Stimulated activated CD8-positive, alpha-beta memory T cell treated with anti-CD3 and anti-CD28 coated beads, Interleukin-7, amount 100 ng/mL, for 4 hours (primary cell): ENCODE data around the gene ACOX2.

Experiments
- DNase-seq, 2 donors: peaks; one replicate each; pipeline ENCODE4 v3.0.0-alpha.2; 2020; ENCODE audit warnings: low read depth in 2 of 2

ACOX2 gene

GRCh38 chr3:58566398-58567250 lies 29.6 kb upstream of the ACOX2 start:
- DNase-seq = no peak

- DNase-seq = no peak
These were observed 28.8 kb upstream of the ACOX2 start for GRCh38 chr3:58565621-58566397.

- DNase-seq = no peak
These were observed 27.6 kb upstream of the ACOX2 start for GRCh38 chr3:58564456-58565160.

- no peak for DNase-seq
These were observed 27.1 kb upstream of the ACOX2 start for GRCh38 chr3:58564054-58564453.

GRCh38 chr3:58563386-58564035 lies 26.5 kb upstream of the ACOX2 start:
- DNase-seq = no peak

- no peak for DNase-seq
These were observed 25.5 kb upstream of the ACOX2 start for GRCh38 chr3:58562498-58562897.

GRCh38 chr3:58560771-58561311 lies 23.9 kb upstream of the ACOX2 start:
- no peak for DNase-seq

GRCh38 chr3:58559586-58559985 lies 22.6 kb upstream of the ACOX2 start:
- no peak for DNase-seq

- DNase-seq = no peak
These were observed 20.5 kb upstream of the ACOX2 start for GRCh38 chr3:58557491-58557890.

GRCh38 chr3:58556761-58557221 lies 19.8 kb upstream of the ACOX2 start:
- no peak for DNase-seq

GRCh38 chr3:58556001-58556400 lies 19.0 kb upstream of the ACOX2 start:
- no peak for DNase-seq

GRCh38 chr3:58555203-58555602 lies 18.2 kb upstream of the ACOX2 start:
- no peak for DNase-seq

- no peak for DNase-seq
These were observed 16.0 kb upstream of the ACOX2 start for GRCh38 chr3:58553003-58553402.

GRCh38 chr3:58551636-58552180 lies 14.7 kb upstream of the ACOX2 start:
- DNase-seq = no peak

GRCh38 chr3:58544541-58544940 lies 7.6 kb upstream of the ACOX2 start:
- DNase-seq = no peak

GRCh38 chr3:58540176-58540858 lies 3.3 kb upstream of the ACOX2 start:
- no peak for DNase-seq

GRCh38 chr3:58539626-58540025 lies 2.6 kb upstream of the ACOX2 start:
- DNase-seq = no peak

GRCh38 chr3:58537412-58538301 lies 667 bp upstream of the ACOX2 start:
- DNase-seq = no peak
